ENCODE measurements around the gene MBD3L4.
"Not testable (repeated sequence)": the region's sequence is repeated elsewhere in the genome, so short reads cannot be mapped to it uniquely, and the experiment has no call there.

Gene MBD3L4

DNA sequence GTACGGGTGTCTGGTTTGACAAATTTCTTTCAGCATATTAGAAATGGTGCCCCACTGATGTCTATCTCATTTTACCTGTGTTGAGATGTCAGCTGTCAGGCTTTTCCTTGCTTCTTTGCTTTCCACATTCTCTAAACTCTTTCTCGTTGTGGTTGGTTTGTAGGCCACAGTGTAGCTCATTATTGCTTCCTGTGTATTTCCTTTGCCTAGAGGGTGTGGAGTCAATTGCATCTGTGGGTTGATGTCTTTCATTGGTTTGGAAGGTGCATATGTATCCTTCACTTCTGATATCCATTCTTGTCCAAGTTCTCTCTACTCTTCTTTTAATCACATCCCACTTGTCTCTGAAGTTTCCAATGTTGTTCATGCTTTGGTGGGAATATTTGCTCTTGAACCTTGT lies 1.6 kb upstream of the MBD3L4 start:
- DNase-seq, result not testable (repeated sequence)

- DNase-seq, result not testable (repeated sequence)
These were observed 9.7 kb downstream of the MBD3L4 start, which contains the start of gene MBD3L5 for GRCh38 chr19:7030278-7030677. Gene MBD3L5, plus strand, starts transcription at chr19:7030578. Its CDS starts 34 bp downstream, at chr19:7030612.

DNA sequence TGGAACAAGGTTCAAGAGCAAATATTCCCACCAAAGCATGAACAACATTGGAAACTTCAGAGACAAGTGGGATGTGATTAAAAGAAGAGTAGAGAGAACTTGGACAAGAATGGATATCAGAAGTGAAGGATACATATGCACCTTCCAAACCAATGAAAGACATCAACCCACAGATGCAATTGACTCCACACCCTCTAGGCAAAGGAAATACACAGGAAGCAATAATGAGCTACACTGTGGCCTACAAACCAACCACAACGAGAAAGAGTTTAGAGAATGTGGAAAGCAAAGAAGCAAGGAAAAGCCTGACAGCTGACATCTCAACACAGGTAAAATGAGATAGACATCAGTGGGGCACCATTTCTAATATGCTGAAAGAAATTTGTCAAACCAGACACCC lies 11.2 kb downstream of the MBD3L4 start:
- not testable (repeated sequence) for DNase-seq

DNA sequence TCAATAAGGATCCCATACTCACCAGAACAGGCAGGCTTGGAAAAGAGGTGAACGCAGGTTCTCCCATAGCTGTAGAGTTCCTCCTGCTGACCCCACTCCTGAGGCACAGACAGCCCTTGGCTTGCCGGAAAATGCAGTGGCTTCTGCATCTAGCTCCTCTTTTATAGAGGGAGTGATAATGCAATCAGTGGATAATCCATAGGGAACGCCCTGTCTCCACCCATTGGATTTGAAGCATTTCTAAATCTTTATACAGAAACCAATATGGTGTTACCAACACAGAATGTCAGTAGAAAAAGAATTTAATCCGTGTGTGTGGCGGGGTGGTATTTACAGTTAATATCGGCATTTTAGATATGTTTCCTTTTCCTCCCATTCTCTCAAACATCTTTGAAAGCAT lies 18.6 kb downstream of the MBD3L4 start, which contains the start of gene MBD3L2B:
TSS of gene MBD3L2B (minus strand) at position 101 of the 400 bp plus-strand sequence. CDS start at position 67, 34 bp downstream.
- not testable (repeated sequence) for DNase-seq

GRCh38 chr19:7018828-7019227 lies 21.2 kb downstream of the MBD3L4 start:
- no peak for DNase-seq

GRCh38 chr19:7013678-7014077 lies 26.3 kb downstream of the MBD3L4 start:
- no peak for DNase-seq

DNA sequence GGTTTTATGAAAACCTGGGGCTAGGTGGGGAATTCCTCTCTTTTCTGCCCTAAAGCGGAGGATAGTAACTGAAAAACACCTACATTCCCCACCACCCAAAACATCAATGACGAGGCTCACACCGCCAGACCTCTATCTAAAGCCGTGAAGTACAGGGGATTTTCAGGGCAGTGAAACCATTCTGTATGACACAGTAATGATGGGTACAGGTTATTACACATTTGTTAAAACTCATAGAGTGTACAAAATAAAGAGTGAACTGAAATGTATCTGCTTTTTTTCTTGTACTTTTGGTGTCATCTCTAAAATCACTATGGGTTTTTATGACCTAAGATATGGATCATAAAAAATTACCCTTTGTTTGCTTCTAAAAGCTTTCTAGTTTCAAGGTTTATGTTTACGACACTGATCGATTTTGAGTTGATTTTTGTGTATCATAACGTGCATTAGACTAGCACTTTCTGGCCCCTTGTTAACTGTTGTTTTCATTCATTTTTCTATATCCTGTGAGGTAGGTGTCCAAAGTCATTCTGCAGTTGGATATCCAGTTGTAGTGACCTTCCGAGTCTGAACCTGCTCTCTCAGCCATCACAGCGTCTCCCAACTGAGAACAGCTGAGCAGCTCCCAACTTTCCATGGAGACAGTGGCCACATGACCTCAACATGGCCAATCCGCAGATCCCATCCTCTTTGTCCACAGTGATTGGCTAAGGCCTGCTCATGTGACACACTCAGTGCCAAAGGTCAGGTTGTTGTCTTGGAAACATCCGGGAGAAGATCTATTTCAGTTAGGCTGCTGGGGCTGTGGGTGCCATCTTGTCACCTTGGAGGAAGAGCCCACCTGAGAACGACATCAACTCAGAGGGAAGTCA lies 29.0 kb downstream of the MBD3L4 start:
- no peak for DNase-seq

GRCh38 chr19:7007859-7008258 lies 32.1 kb downstream of the MBD3L4 start:
- DNase-seq, result no peak

DNA sequence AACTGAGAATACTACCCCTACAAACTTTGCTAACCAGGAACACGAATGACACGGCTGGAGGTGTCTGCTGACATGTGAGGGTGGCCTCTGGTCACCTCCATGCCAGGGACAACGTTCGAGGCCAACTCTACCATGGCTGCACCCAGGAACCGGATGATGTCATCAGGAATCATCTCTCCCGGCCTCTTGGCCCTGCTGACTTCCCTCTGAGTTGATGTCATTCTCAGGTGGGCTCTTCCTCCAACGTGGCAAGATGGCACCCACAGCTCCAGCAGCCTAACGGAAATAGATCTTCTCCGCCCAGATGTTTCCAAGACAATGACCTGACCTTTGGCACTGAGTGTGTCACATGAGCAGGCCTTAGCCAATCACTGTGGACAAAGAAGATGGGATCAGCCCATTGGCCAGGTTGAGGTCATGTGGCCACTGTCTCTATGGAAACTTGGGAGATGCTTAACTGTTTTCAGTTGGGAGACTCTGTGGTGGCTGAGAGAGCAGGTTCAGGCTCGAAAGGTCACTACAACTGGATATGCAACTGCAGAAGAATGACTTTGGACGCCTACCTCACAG lies 33.8 kb downstream of the MBD3L4 start:
- no peak for DNase-seq

GRCh38 chr19:7004313-7004931 lies 35.6 kb downstream of the MBD3L4 start:
- DNase-seq, result no peak

- no peak for DNase-seq
These were observed 39.2 kb downstream of the MBD3L4 start for GRCh38 chr19:7000816-7001215.

GRCh38 chr19:7000333-7000732 lies 39.6 kb downstream of the MBD3L4 start:
- no peak for DNase-seq

DNA sequence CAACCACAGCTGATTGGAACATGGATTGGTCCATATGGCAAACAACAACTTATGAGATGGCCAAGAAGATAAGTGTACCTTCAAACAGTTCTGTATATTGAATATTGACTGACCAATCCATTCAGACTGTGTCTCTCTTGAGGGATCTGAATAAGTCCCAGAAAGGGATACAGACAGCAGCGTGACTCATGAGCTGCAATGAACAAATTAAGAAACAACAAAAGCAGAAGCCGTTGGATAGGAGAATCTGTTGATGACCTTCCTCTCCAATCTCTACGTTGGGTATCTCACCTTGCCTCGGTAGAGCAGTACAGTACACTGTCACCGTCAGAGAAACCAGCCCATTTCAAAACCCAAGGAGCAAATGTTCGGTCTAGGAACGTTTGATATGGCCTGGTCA lies 40.0 kb downstream of the MBD3L4 start:
- no peak for DNase-seq

- no peak for DNase-seq
These were observed 42.1 kb downstream of the MBD3L4 start for GRCh38 chr19:6997679-6998445.

DNA sequence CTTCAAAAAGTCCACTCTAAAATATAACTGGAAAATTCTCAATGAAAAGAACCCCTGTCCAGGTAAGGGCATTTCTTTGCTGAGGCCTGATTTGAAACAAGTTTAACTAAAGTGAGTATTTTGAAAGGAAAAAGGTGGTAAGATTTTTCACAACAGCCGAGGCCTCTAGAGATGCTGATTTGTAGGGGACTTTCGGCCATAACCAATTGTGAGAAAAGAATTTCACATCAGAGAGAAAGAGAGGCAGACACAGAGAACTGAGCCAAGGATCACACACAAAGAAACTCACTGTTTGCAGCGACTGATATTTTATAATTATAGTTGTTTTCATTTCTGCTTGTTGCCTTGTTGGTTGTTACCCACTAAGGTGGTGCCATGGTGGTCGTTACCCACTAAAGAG lies 43.2 kb downstream of the MBD3L4 start:
- DNase-seq, result no peak

- no peak for DNase-seq
These were observed 44.9 kb downstream of the MBD3L4 start for GRCh38 chr19:6995054-6995453.

DNA sequence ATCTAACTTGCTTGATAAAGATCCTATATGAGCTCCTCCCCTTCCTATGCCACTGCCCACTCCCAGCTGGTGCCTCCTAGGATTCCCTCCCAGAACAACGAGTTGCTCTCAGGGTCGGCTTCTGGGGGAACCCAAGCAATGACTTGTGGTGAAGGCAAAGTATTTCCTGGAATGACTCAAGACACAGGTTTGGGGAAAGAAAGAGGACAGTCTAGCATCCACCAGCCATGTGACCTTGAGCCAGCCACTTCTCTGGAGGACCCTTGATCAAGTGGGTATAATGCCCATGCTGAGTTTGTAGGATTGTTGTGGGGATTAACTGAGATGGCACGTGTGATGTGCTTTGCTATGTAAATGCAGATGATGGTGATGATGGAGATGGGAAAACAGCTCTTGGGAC lies 51.7 kb downstream of the MBD3L4 start:
- DNase-seq, result no peak

- no peak for DNase-seq
These were observed 52.1 kb downstream of the MBD3L4 start for GRCh38 chr19:6987850-6988249.

Measured in NK-92 treated with Interleukin-12 subunit alpha and Interleukin-12 subunit beta, amount 100 ng/mL, for 24 hours (cell line).